ENCODE results near the gene POLA2.

DNA sequence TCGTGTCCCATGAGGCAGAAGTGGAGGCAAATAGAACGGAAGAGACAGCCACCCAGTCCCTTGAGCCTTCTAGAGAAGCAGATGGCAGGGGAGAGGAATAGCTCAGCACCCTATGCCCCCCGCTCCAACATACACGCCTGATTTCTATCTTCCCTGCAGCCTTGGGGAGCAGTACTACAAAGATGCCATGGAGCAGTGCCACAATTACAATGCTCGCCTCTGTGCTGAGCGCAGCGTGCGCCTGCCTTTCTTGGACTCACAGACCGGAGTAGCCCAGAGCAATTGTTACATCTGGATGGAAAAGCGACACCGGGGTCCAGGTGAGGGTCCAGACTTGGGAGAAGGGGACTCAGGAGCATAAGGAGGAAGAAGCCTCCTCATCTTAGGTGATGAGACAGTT is 78.5 kb downstream of the POLA2 start:
- TF ChIP-seq, protein P1, sequence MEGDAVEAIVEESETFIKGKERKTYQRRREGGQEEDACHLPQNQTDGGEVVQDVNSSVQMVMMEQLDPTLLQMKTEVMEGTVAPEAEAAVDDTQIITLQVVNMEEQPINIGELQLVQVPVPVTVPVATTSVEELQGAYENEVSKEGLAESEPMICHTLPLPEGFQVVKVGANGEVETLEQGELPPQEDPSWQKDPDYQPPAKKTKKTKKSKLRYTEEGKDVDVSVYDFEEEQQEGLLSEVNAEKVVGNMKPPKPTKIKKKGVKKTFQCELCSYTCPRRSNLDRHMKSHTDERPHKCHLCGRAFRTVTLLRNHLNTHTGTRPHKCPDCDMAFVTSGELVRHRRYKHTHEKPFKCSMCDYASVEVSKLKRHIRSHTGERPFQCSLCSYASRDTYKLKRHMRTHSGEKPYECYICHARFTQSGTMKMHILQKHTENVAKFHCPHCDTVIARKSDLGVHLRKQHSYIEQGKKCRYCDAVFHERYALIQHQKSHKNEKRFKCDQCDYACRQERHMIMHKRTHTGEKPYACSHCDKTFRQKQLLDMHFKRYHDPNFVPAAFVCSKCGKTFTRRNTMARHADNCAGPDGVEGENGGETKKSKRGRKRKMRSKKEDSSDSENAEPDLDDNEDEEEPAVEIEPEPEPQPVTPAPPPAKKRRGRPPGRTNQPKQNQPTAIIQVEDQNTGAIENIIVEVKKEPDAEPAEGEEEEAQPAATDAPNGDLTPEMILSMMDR (optimal IDR thresholded peaks at IDR 0.05 in 1 of 3, IDR thresholded peaks at IDR 0.05 in 1 of 3, conservative IDR thresholded peaks at IDR 0.05 in 1 of 3; ENCODE audit: extremely low read depth in 1 of 3, insufficient read depth in 2 of 3, low read length in 3 of 3) = no peak
- TF ChIP-seq EZH2 (IDR thresholded peaks at IDR 0.05; ENCODE audit: low read length) = no peak

Data from keratinocyte (primary cell).